Astrocyte of the spinal cord (primary cell): ENCODE data around the gene TARS1.

Experiments
- DNase-seq: peaks from one replicate; pipeline ENCODE4 v3.0.0; 2011; ENCODE audit warnings: low read depth, low spot score
- H3K4me3 ChIP-seq: 2 replicates; pipeline ENCODE4 v1.5.1; 2011; ENCODE audit warnings: low read depth, mild to moderate bottlenecking, low read length, moderate library complexity
- in situ Hi-C: cut with HindIII; loops from 2 replicates; pipeline ENCODE4 v1.10.0; 2017; ENCODE audit warnings: low sequenced_read_pairs
- TF ChIP-seq, protein P1 (sequence below): IDR thresholded peaks from 2 replicates; pipeline ENCODE4 v1.5.1; 2012; ENCODE audit warnings: low read depth, mild to moderate bottlenecking, low read length, inconsistent platforms

Gene TARS1

GRCh38 chr5:33477816-33478215, 37.1 kb downstream of the TARS1 start:
- H3K4me3 ChIP-seq = no peak overlapping the region
- TF ChIP-seq, protein P1, sequence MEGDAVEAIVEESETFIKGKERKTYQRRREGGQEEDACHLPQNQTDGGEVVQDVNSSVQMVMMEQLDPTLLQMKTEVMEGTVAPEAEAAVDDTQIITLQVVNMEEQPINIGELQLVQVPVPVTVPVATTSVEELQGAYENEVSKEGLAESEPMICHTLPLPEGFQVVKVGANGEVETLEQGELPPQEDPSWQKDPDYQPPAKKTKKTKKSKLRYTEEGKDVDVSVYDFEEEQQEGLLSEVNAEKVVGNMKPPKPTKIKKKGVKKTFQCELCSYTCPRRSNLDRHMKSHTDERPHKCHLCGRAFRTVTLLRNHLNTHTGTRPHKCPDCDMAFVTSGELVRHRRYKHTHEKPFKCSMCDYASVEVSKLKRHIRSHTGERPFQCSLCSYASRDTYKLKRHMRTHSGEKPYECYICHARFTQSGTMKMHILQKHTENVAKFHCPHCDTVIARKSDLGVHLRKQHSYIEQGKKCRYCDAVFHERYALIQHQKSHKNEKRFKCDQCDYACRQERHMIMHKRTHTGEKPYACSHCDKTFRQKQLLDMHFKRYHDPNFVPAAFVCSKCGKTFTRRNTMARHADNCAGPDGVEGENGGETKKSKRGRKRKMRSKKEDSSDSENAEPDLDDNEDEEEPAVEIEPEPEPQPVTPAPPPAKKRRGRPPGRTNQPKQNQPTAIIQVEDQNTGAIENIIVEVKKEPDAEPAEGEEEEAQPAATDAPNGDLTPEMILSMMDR = no peak
- DNase-seq = no peak
- in situ Hi-C loops = no loop called here

DNA sequence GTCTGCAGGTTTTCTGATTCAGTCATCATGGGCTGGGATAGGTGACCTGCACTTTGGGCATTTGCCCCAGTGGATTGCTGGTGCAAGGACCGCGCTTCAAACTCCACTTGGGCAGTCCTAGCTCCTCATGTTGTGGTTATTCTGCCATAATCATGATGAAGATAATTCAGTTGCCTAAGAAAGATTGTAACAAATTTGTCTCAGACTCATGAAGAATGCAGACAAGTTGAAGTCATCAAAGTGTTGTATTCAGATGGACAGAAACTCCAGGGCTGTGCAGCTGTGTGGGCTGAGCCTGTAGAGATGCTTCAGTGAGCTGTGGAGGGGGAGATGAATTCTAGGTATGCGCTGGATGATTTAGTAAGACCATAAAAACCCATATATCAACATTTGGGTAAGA, 38.5 kb downstream of the TARS1 start:
- no peak overlapping the region for H3K4me3 ChIP-seq
- in situ Hi-C loops = no loop called here
- no peak for DNase-seq
- TF ChIP-seq, protein P1 = no peak

GRCh38 chr5:33480876-33481275, 40.1 kb downstream of the TARS1 start:
- H3K4me3 ChIP-seq = no peak overlapping the region
- TF ChIP-seq, protein P1 = no peak
- no peak for DNase-seq
- in situ Hi-C loops = no loop called here

DNA sequence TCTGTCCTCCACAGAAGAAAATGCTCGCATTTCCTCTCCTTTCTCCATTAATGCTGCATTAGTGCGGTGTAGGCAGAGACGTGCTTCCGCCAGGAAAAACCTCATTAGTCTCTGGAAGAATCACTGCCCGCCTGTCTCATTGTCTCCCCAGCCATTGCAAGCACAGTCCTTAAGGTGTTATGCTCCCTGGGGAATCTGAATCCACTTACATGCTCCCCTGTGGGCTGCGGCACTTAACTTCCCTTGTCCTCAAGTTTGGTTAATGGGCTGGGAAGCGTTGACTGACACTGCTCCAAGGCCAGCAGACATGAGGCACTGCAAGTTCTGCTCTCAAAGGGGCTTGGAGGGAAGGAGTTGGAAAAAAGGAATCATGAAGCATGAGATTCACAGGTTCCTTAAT, 41.6 kb downstream of the TARS1 start:
- no peak for DNase-seq
- in situ Hi-C loops = no loop called here
- TF ChIP-seq, protein P1 = no peak
- H3K4me3 ChIP-seq = no peak overlapping the region

DNA sequence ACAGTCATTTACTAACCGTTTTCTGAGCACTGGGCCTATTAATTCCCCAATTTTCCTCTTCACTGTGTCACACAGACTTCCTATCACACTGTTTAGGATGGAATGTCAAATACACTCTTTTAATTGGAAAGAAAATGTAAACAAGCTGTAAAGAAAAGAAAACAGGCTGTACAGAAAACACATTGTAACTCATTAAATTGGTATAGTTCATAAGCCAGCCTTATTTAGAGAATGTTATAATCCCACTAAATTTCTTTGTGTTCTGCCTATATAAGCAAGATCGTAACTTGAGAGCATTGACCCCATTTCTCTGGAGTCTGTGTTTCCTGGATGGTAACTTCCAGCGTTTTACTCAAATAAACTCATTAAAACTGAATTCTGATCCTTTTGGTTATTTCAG, 46.5 kb downstream of the TARS1 start:
- TF ChIP-seq, protein P1 = no peak
- in situ Hi-C loops = no loop called here
- DNase-seq = no peak
- no peak overlapping the region for H3K4me3 ChIP-seq

DNA sequence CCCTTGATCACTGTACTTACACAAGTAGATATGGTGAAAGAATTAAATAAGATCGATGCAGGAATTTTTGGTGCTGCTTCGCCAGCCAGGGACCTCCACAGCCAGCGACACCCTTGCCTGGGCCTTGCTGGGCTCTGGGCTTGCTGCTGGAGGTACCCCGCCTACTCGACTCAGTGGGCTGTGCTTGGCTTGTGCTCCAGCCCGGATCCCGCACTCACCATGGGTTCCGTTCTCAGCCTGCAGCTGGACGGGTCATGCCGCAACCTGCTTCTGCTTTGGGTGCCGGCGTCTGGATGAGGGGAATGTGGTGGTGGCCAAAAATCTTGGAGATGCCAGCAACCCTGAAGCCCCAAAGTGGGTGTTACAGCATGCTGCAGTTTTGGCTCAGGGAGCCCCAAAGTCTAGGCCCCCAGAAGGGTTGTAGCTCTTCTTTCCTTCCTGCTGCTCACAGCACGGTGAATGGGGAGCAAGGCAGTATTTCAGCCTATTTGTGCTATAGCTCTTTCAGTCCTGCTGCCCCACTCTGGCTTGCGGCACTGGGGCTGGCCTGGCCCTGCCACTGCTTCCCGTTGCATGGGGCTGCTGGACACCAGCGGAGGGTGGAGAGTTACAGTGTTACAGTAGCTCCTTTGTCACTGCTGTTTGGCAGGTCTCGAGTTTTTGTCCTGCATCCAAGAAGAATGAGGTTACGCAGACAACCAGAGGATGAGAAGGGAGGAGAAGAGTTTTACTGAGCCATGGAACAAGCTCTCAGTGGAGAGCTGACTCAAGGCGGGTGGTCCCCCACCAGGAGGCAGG, 48.0 kb downstream of the TARS1 start:
- no peak for DNase-seq
- in situ Hi-C loops = no loop called here
- TF ChIP-seq, protein P1 = no peak
- no peak overlapping the region for H3K4me3 ChIP-seq
